ENCODE measurements around the gene DPM3.
"Not testable (repeated sequence)": the region's sequence is repeated elsewhere in the genome, so short reads cannot be mapped to it uniquely, and the experiment has no call there.

DPM3 gene

GRCh38 chr1:155139895-155140629, at the start of gene DPM3:
Gene DPM3, minus strand, starts transcription at chr1:155140531. Its CDS starts 291 bp downstream, at chr1:155140240.
- no peaks in the 10 kb centered on the region for H3K9me3 ChIP-seq (ENCODE audit: low read depth, low read length)
- peak; percentile 18 for DNase-seq (ENCODE audit: low read depth, low spot score)
- peak; percentile 40 for TF ChIP-seq FOXP2 (optimal IDR thresholded peaks at IDR 0.05; ENCODE audit: control extremely low read depth, extremely low read length, insufficient read depth)
- TF ChIP-seq EZH2 (IDR thresholded peaks at IDR 0.05), result no peak
- TF ChIP-seq POLR2AphosphoS5 (IDR thresholded peaks at IDR 0.05; ENCODE audit: borderline replicate concordance, low read depth, low read length), result peak; percentile 90
- peak within 1 kb of the TSS; percentile 91 for H3K9ac ChIP-seq (ENCODE audit: insufficient read length)
- H3K4me3 ChIP-seq, result peak within 1 kb of the TSS; percentile 88
- peak within 1 kb of the TSS; percentile 26; the same call in 1 of the 2 replicates for H3K27ac ChIP-seq
- H3K36me3 ChIP-seq (ENCODE audit: insufficient read depth, low read length), result no peaks in the 10 kb centered on the region

- H3K36me3 ChIP-seq (ENCODE audit: insufficient read depth, low read length); H3K4me3 ChIP-seq; DNase-seq (ENCODE audit: low read depth, low spot score); H3K9ac ChIP-seq (ENCODE audit: insufficient read length); H3K9me3 ChIP-seq (ENCODE audit: low read depth, low read length); H3K27ac ChIP-seq: not testable (repeated sequence)
These were observed 49.6 kb upstream of the DPM3 start for GRCh38 chr1:155189926-155190325.

GRCh38 chr1:155188268-155188667, 47.9 kb upstream of the DPM3 start:
- H3K36me3 ChIP-seq (ENCODE audit: insufficient read depth, low read length), result no peaks in the 10 kb centered on the region
- TF ChIP-seq POLR2AphosphoS5 (IDR thresholded peaks at IDR 0.05; ENCODE audit: borderline replicate concordance, low read depth, low read length), result no peak
- no peak for TF ChIP-seq FOXP2 (optimal IDR thresholded peaks at IDR 0.05; ENCODE audit: control extremely low read depth, extremely low read length, insufficient read depth)
- no peak for TF ChIP-seq EZH2 (IDR thresholded peaks at IDR 0.05)
- no peak overlapping the region for H3K9ac ChIP-seq (ENCODE audit: insufficient read length)
- no peak for DNase-seq (ENCODE audit: low read depth, low spot score)
- H3K27ac ChIP-seq, result peak overlapping the region; percentile 4; the same call in 1 of the 2 replicates
- H3K9me3 ChIP-seq (ENCODE audit: low read depth, low read length), result no peaks in the 10 kb centered on the region
- no peak overlapping the region for H3K4me3 ChIP-seq

GRCh38 chr1:155187456-155187891, 47.1 kb upstream of the DPM3 start:
- no peak for DNase-seq (ENCODE audit: low read depth, low spot score)
- no peaks in the 10 kb centered on the region for H3K9me3 ChIP-seq (ENCODE audit: low read depth, low read length)

GRCh38 chr1:155186794-155187455, 46.6 kb upstream of the DPM3 start:
- no peak for DNase-seq (ENCODE audit: low read depth, low spot score)
- no peak overlapping the region for H3K9ac ChIP-seq (ENCODE audit: insufficient read length)

More at GRCh38 chr1:155187456-155187891, 47.1 kb upstream of the DPM3 start:
- Histone ChIP-seq H3K27ac (peak overlapping the region; percentile 4; the same call in 1 of the 2 replicates), H3K4me3 (no peak overlapping the region), H3K9ac (ENCODE audit: insufficient read length) (no peak overlapping the region), H3K36me3 (ENCODE audit: insufficient read depth, low read length) (no peaks in the 10 kb centered on the region)
- TF ChIP-seq EZH2 (IDR thresholded peaks at IDR 0.05) (no peak), POLR2AphosphoS5 (IDR thresholded peaks at IDR 0.05; ENCODE audit: borderline replicate concordance, low read depth, low read length) (no peak), FOXP2 (optimal IDR thresholded peaks at IDR 0.05; ENCODE audit: control extremely low read depth, extremely low read length, insufficient read depth) (no peak)

GRCh38 chr1:155186067-155186793, 45.9 kb upstream of the DPM3 start:
- H3K9ac ChIP-seq (ENCODE audit: insufficient read length), result no peak overlapping the region

More at GRCh38 chr1:155186794-155187455, 46.6 kb upstream of the DPM3 start:
- TF ChIP-seq FOXP2 (optimal IDR thresholded peaks at IDR 0.05; ENCODE audit: control extremely low read depth, extremely low read length, insufficient read depth) (no peak), POLR2AphosphoS5 (IDR thresholded peaks at IDR 0.05; ENCODE audit: borderline replicate concordance, low read depth, low read length) (no peak), EZH2 (IDR thresholded peaks at IDR 0.05) (no peak)
- Histone ChIP-seq H3K9me3 (ENCODE audit: low read depth, low read length) (no peaks in the 10 kb centered on the region), H3K27ac (no peak overlapping the region), H3K36me3 (ENCODE audit: insufficient read depth, low read length) (no peaks in the 10 kb centered on the region), H3K4me3 (no peak overlapping the region)

GRCh38 chr1:155185783-155186066, 45.4 kb upstream of the DPM3 start:
- Histone ChIP-seq H3K4me3 (no peak overlapping the region), H3K27ac (no peak overlapping the region), H3K9me3 (ENCODE audit: low read depth, low read length) (no peaks in the 10 kb centered on the region), H3K9ac (ENCODE audit: insufficient read length) (no peak overlapping the region), H3K36me3 (ENCODE audit: insufficient read depth, low read length) (no peaks in the 10 kb centered on the region)
- DNase-seq (ENCODE audit: low read depth, low spot score), result no peak
- no peak for TF ChIP-seq POLR2AphosphoS5 (IDR thresholded peaks at IDR 0.05; ENCODE audit: borderline replicate concordance, low read depth, low read length)

More at GRCh38 chr1:155186067-155186793, 45.9 kb upstream of the DPM3 start:
- Histone ChIP-seq H3K9me3 (ENCODE audit: low read depth, low read length) (no peaks in the 10 kb centered on the region), H3K4me3 (no peak overlapping the region), H3K36me3 (ENCODE audit: insufficient read depth, low read length) (no peaks in the 10 kb centered on the region), H3K27ac (no peak overlapping the region)
- no peak for TF ChIP-seq FOXP2 (optimal IDR thresholded peaks at IDR 0.05; ENCODE audit: control extremely low read depth, extremely low read length, insufficient read depth)
- TF ChIP-seq EZH2 (IDR thresholded peaks at IDR 0.05), result no peak
- TF ChIP-seq POLR2AphosphoS5 (IDR thresholded peaks at IDR 0.05; ENCODE audit: borderline replicate concordance, low read depth, low read length), result no peak
- DNase-seq (ENCODE audit: low read depth, low spot score), result no peak
